ENCODE measurements around the gene MAFG. TPM values are rescaled to one million over a fixed set of nuclear protein-coding genes. Genes with fewer than 3 reads are reported as not detected.

The MAFG gene
- 16.9 and 22.2 TPM in 2 replicates for total RNA-seq

DNA sequence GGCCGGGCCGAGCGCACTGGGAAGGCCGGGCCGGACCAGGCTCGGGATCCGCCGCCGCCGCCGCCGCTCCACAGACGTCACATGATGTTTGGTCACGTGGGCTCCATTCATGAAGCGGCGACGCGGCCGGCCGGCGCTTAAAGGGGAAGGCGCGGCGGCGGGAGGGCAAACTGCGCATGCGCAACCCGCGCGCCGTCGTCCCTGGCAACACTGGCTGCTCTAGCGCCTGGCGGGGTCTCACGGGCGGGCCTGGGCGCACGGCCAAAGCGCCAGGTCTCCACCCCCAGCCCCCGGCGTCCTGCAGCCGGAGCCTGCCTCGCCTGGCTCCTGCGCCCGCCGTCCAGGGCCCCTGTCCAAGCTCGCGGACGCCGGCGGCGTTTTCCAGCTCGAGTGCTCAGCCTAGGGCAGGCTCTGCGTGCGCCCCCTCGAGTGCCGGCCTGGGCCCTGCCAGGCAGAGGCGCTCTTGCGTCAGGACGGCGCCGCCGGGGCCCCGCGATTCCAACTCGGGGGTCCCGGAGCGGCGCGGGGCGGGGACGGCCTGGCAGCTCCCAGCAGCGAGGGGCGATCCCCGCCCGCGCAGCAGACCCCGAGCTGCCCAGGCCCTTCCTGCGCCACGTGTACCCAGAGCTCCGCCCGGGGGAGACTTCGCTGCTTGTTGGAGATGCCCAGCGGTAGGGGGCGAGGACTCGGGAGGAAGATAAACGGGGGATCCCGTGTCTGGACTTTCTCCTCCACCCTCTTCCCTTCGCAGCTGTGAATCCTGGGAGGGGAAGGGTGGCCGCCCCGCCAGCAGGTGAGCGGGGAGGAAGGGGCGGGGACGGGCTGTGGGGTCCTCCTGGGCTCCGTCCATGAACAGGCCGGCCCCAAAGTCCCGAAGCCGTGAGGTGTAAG lies at the start of gene MAFG:
MAFG (minus strand) TSS at position 83 of the 891 bp plus-strand sequence. CDS start 4,550 bp downstream, outside the sequence.

DNA sequence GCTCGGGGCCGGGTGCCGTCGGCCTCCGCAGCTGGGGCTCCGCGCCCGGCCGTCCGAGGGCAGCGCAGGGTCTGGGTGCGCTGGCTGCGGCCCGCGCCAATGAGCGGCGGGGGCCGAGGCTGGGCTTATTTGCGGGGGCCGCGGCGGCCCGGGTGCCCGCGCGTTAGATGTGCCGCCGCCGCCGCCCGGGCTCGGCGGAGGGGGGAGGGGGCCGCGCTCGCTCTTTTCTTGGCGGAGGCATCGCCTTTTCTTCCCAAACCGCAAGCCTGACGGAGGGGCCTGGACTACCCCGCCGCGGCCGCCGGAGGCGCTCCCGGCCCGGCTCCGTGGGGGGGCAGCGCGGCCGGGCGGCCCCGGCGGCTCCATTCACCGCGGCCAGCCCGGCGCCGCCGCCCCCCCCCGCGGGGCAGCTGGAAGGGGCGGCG lies 33.6 kb upstream of the MAFG start, which contains the start of gene NOTUM:
NOTUM (minus strand) TSS at position 101 of the 425 bp plus-strand sequence. CDS start 278 bp downstream, outside the sequence.

GRCh38 chr17:81947189-81947588 lies 19.7 kb upstream of the MAFG start, which contains the start of gene MYADML2:
Gene MYADML2, minus strand, starts transcription at chr17:81947233. Its CDS starts 5,492 bp downstream, at chr17:81941741.

GRCh38 chr17:81917565-81918332 lies 9.8 kb downstream of the MAFG start, which contains the start of gene SIRT7:
Gene SIRT7, minus strand, starts transcription at chr17:81918176. Its CDS starts 45 bp downstream, at chr17:81918131.

DNA sequence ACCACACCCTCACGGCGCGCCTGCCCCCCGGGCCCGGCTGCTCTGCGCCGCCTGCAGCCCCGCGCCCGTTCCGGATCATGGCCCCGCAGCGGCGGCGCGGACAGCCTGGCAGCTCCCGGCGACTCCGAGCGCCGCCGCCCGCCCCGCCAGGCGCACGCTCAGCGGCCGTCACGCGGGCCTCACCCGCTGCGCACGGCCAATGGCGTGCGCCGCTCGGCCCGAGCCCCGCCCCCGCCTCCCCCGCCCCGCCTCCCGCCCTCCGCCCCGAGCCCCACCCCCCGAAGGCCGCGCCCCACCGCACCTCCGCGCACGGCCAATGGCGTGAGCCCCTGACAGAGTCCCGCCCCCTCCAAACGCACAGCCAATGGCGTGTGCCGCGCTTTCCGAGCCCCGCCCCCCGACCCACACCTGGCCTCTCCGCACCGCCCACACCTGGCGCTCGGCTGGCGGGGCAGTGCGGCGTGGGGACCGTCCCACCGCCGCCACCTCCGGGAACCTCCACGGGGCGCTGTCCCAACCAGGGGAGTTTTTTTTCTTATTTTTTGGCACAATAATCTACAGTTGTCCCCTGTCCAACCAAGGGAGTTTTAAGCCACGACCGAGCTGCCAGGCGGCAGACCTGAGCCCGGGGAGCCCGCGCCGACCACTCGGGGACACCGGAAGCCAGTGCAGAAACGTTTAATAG lies 16.1 kb downstream of the MAFG start, which contains the start of gene PCYT2:
PCYT2 (minus strand) TSS at position 123 of the 685 bp plus-strand sequence; CDS start at position 79, 44 bp downstream.

DNA sequence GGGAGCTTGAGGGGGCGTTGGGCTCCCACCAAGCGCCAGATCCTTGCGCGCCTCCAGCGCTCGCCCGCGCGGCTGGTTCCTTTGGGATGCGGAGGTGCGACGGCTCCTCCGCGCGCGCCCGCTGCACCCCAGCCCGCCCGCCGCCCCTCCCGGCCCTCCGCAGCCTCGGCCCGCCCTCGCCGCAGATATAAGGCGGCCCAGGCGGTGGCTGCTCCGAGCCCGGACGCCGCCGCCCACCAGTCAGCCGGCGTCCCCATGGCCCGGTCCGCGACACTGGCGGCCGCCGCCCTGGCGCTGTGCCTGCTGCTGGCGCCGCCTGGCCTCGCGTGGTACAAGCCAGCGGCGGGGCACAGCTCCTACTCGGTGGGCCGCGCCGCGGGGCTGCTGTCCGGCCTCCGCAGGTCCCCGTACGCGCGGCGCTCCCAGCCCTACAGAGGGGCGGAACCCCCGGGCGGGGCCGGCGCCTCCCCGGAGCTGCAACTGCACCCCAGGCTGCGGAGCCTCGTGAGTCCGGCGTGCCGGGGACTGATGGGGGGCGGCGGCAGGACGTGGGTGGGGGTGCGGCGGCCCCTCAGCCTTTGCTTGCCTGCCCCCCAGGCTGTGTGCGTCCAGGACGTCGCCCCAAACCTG lies 25.4 kb downstream of the MAFG start, which contains the start of gene NPB:
NPB (plus strand) TSS at position 216 of the 630 bp plus-strand sequence; CDS start at position 256, 40 bp downstream.

DNA sequence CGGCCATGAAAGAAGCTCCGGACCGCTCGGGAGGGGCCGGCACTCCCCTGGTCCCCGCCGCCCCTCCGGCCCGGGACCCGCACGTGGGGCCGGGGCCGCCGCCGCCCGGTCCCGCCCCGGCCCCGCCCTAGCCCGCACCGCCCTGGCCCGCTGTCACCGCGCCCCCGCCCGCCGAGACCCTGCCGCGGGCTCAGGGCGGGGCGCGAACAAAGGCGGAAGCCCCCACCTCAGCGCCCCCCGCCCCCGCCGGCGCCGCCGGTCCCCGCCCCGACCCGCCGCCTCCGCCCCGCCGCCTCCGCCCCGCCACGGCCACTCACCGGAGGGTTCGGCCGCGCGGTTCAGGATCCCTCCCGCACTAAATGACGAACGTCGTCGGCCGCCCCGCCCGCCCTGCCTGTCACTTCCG lies 56.6 kb downstream of the MAFG start, which contains the start of gene ARHGDIA:
ARHGDIA (minus strand) TSS at position 357 of the 406 bp plus-strand sequence. CDS start 1,407 bp downstream, outside the sequence.

Other genes starting within 250 kb of the MAFG start
- gene ARL16, start 243.9 kb downstream of the MAFG start, total RNA-seq: 21.7 and 27.2 TPM in 2 replicates
- 91.4 and 114 TPM in 2 replicates for gene HGS, start 243.7 kb downstream of the MAFG start, total RNA-seq
- 6.3 and 9.8 TPM in 2 replicates for gene MRPL12, start 224.4 kb downstream of the MAFG start, total RNA-seq
- 27.9 and 34.5 TPM in 2 replicates for gene SLC25A10, start 215.5 kb downstream of the MAFG start, total RNA-seq
- gene GCGR, start 123.6 kb downstream of the MAFG start, total RNA-seq: not detected in 2 replicates
- 31.5 and 63.1 TPM in 2 replicates for gene MCRIP1, start 94.4 kb downstream of the MAFG start, total RNA-seq
- gene PPP1R27, start 92.7 kb downstream of the MAFG start, total RNA-seq: not detected in 2 replicates
- 624 and 855 TPM in 2 replicates for gene P4HB, start 67.2 kb downstream of the MAFG start, total RNA-seq
- gene ARHGDIA, start 56.4 kb downstream of the MAFG start, total RNA-seq: 124 and 148 TPM in 2 replicates
- 61.4 and 116 TPM in 2 replicates for gene ALYREF, start 36.1 kb downstream of the MAFG start, total RNA-seq
- gene ANAPC11, start 36.0 kb downstream of the MAFG start, total RNA-seq: 130 and 132 TPM in 2 replicates
- 1.9 and 2.6 TPM in 2 replicates for gene NPB, start 25.5 kb downstream of the MAFG start, total RNA-seq
- gene PCYT2, start 16.3 kb downstream of the MAFG start, total RNA-seq: 24.3 and 34.5 TPM in 2 replicates
- 26.9 and 29.9 TPM in 2 replicates for gene SIRT7, start 9.6 kb downstream of the MAFG start, total RNA-seq
- gene PYCR1, start 9.6 kb upstream of the MAFG start, total RNA-seq: 126 and 176 TPM in 2 replicates
- not detected in 2 replicates for gene MYADML2, start 19.5 kb upstream of the MAFG start, total RNA-seq
- not detected in 2 replicates for gene NOTUM, start 33.5 kb upstream of the MAFG start, total RNA-seq
- gene ASPSCR1, start 49.9 kb upstream of the MAFG start, total RNA-seq: 16.1 and 23.4 TPM in 2 replicates
- 28.2 and 45.0 TPM in 2 replicates for gene CENPX, start 95.1 kb upstream of the MAFG start, total RNA-seq
- 12.3 and 13.9 TPM in 2 replicates for gene LRRC45, start 95.6 kb upstream of the MAFG start, total RNA-seq
- 14.3 and 40.7 TPM in 2 replicates for gene RAC3, start 103.9 kb upstream of the MAFG start, total RNA-seq
- gene DCXR, start 110.0 kb upstream of the MAFG start, total RNA-seq: 82.7 and 109 TPM in 2 replicates
- gene RFNG, start 124.1 kb upstream of the MAFG start, total RNA-seq: 36.1 and 37.5 TPM in 2 replicates
- 81.8 and 87.5 TPM in 2 replicates for gene GPS1, start 124.2 kb upstream of the MAFG start, total RNA-seq
- gene DUS1L, start 138.1 kb upstream of the MAFG start, total RNA-seq: 113 and 146 TPM in 2 replicates
- gene FASN, start 170.5 kb upstream of the MAFG start, total RNA-seq: 96.9 and 142 TPM in 2 replicates

Data from tracheal epithelial cell (primary cell).